ENCODE results near the gene DNAJC1.

DNAJC1 gene

DNA sequence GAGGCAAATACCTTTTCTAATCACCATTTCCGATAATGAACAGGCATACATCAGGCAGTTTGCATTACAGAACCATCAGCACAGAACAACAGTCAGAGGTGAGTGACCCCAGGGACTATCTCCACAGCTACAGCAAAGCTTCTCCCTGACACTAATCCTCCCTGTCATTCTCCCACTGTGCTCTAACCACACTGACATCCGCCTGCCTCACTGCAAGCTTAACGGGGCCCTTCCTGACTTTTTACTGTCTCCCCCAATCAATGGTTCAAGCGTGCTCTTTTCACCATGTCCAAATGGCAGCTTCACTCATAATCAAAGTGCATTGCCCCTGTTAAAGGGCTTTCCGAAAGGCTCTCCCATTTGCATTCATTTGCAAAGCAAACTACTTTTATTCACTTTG is 196.3 kb downstream of the DNAJC1 start:
- no peak for DNase-seq (ENCODE audit: low spot score)
- TF ChIP-seq CTCF (IDR thresholded peaks at IDR 0.05; ENCODE audit: borderline replicate concordance, control extremely low read depth, extremely low read depth, insufficient read depth, missing control alignments): no peak
- in situ Hi-C loops (cut with MboI; ENCODE audit: low sequenced_read_pairs, unreplicated experiment): no loop called here

DNA sequence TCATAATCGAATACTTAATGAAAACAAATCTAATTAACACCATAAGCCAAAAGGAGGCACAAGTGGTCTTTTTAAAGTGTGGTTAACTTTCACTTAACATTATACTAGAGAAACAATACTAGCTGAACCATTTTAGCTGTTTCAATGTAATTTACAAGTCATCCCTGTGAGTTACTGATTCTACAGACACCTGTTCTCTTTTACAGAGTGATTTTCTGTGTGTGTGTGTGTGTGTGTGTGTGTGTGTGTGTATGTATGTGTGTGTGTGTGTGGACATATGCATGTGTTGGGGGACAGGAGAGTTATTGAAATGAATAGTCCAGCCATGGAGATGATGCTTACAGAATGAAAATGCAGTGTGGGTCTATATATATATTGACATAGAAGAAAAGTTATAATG is 200.2 kb downstream of the DNAJC1 start:
- no peak for TF ChIP-seq CTCF (IDR thresholded peaks at IDR 0.05; ENCODE audit: borderline replicate concordance, control extremely low read depth, extremely low read depth, insufficient read depth, missing control alignments)
- no peak for DNase-seq (ENCODE audit: low spot score)
- in situ Hi-C loops (cut with MboI; ENCODE audit: low sequenced_read_pairs, unreplicated experiment): no loop called here

DNA sequence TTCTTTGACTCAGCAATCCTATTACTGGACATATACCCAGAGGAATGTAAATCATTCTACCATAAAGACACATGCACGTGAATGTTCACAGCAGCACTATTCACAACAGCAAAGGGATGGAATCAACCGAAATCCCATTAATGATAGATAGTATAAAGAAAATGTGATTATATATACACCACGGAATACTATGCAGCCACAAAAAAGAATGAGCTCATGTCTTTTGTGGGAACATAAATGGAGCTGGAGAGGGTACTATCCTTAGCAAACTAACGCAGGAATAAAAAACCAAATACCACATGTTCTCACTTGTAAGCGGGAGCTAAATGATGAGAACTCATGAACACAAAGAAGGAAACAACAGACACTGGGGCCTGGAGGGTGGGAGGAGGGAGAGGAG is 201.9 kb downstream of the DNAJC1 start:
- in situ Hi-C loops (cut with MboI; ENCODE audit: low sequenced_read_pairs, unreplicated experiment): no loop called here
- no peak for DNase-seq (ENCODE audit: low spot score)
- no peak for TF ChIP-seq CTCF (IDR thresholded peaks at IDR 0.05; ENCODE audit: borderline replicate concordance, control extremely low read depth, extremely low read depth, insufficient read depth, missing control alignments)

GRCh38 chr10:21797984-21798765 is 205.4 kb downstream of the DNAJC1 start:
- DNase-seq (ENCODE audit: low spot score): no peak
- in situ Hi-C loops (cut with MboI; ENCODE audit: low sequenced_read_pairs, unreplicated experiment): no loop called here
- TF ChIP-seq CTCF (IDR thresholded peaks at IDR 0.05; ENCODE audit: borderline replicate concordance, control extremely low read depth, extremely low read depth, insufficient read depth, missing control alignments): no peak

GRCh38 chr10:21797533-21797932 is 206.0 kb downstream of the DNAJC1 start:
- no peak for DNase-seq (ENCODE audit: low spot score)
- in situ Hi-C loops (cut with MboI; ENCODE audit: low sequenced_read_pairs, unreplicated experiment): no loop called here
- TF ChIP-seq CTCF (IDR thresholded peaks at IDR 0.05; ENCODE audit: borderline replicate concordance, control extremely low read depth, extremely low read depth, insufficient read depth, missing control alignments): no peak

GRCh38 chr10:21791276-21791675 is 212.3 kb downstream of the DNAJC1 start:
- no peak for DNase-seq (ENCODE audit: low spot score)
- no peak for TF ChIP-seq CTCF (IDR thresholded peaks at IDR 0.05; ENCODE audit: borderline replicate concordance, control extremely low read depth, extremely low read depth, insufficient read depth, missing control alignments)
- in situ Hi-C loops (cut with MboI; ENCODE audit: low sequenced_read_pairs, unreplicated experiment): no loop called here

Measured in GM13976 (cell line).